HepG2 (cell line): ENCODE results near the gene S100A4. TPM values are rescaled to one million over a fixed set of nuclear protein-coding genes. Genes with fewer than 3 reads are reported as not detected.

ENCODE experiments used
- AGO2 ChIP-seq: fragments of 200-400 bp; formaldehyde crosslinking; optimal IDR thresholded peaks from 2 replicates; pipeline ENCODE3; 2017; ENCODE audit warnings: mild to moderate bottlenecking, low read depth, low read length, moderate library complexity
- DNMT3B ChIP-seq: conservative IDR thresholded peaks from 2 replicates; pipeline ENCODE4 v1.6.1; 2016; ENCODE audit warnings: missing biosample characterization, control low read depth
- E2F1 ChIP-seq: sonication (generic); formaldehyde crosslinking; IDR thresholded peaks from 2 replicates; pipeline ENCODE4 v1.5.0; 2020; ENCODE audit warnings: missing genetic modification reagents
- GPBP1L1 ChIP-seq: sonication (generic); formaldehyde crosslinking; IDR thresholded peaks from 2 replicates; pipeline ENCODE4 v1.5.0; 2020; ENCODE audit warnings: mild to moderate bottlenecking, missing genetic modification reagents
- HINFP ChIP-seq: sonication (generic); formaldehyde crosslinking; IDR thresholded peaks from 2 replicates; pipeline ENCODE4 v1.4.0; 2020; ENCODE audit warnings: low read depth, mild to moderate bottlenecking, missing genetic modification reagents
- HNRNPUL1 ChIP-seq: fragments of 200-400 bp; formaldehyde crosslinking; IDR thresholded peaks from 2 replicates; pipeline ENCODE4 v1.6.1; 2017; ENCODE audit warnings: low read depth, mild to moderate bottlenecking, low read length, moderate library complexity
- PAF1 ChIP-seq: IDR thresholded peaks from 2 replicates; pipeline ENCODE4 v1.6.1; 2016; ENCODE audit warnings: missing genetic modification reagents, missing compliant biosample characterization
- RFX1 ChIP-seq: fragments of 450-650 bp; IDR thresholded peaks from 2 replicates; pipeline ENCODE4 v1.6.1; 2017
- RFX5 ChIP-seq: IDR thresholded peaks from 2 replicates; pipeline ENCODE4 v1.6.1; 2011; ENCODE audit warnings: low read depth, low read length, improper control_type of control experiment
- SNAPC5 ChIP-seq: sonication (generic); formaldehyde crosslinking; IDR thresholded peaks from 2 replicates; pipeline ENCODE4 v1.8.1; 2023; ENCODE audit warnings: mild to moderate bottlenecking, missing genetic modification reagents, borderline replicate concordance
- TARDBP ChIP-seq: sonication (generic); formaldehyde crosslinking; IDR thresholded peaks from 2 replicates; pipeline ENCODE4 v1.8.0; 2022; ENCODE audit warnings: mild to moderate bottlenecking, missing genetic modification reagents
- ZHX2 ChIP-seq, 2 experiments: sonication (generic) in 1 of 2; formaldehyde crosslinking in 1 of 2; IDR thresholded peaks; 2 replicates each; pipeline versions ENCODE4 v1.6.1 to v1.9.0; 2014 to 2022; ENCODE audit warnings: antibody characterized with exemption in 1 of 2, borderline replicate concordance in 1 of 2, inconsistent platforms in 1 of 2, low read depth in 1 of 2, missing genetic modification reagents in 1 of 2
- ZMAT5 ChIP-seq: sonication (generic); formaldehyde crosslinking; IDR thresholded peaks from 2 replicates; pipeline ENCODE4 v1.5.0; 2020; ENCODE audit warnings: mild to moderate bottlenecking, low read depth, missing genetic modification reagents, borderline replicate concordance
- ZNF891 ChIP-seq: sonication (generic); formaldehyde crosslinking; IDR thresholded peaks from 2 replicates; pipeline ENCODE4 v1.5.0; 2020; ENCODE audit warnings: mild to moderate bottlenecking, missing genetic modification reagents
- polyA plus RNA-seq, 8 experiments: library from polyadenylated mRNA; depleted of rRNA in 3 of 8; stranded (reverse) in 7 of 8; unstranded in 1 of 8; fragments of >200 nt; fragmentation: Illumina TruSeq in 4 of 8; extraction: Trizol in 4 of 8; gene quantifications; 2 replicates each; pipeline versions ENCODE4 v1.2.1 to v1.2.3, GENCODE V29; 2011 to 2016; ENCODE audit warnings: low read depth in 4 of 8, missing spikeins in 1 of 8, mixed read lengths in 1 of 8; ENCODE audit not compliant: insufficient read depth in 1 of 8
- total RNA-seq, 5 experiments: library from RNA; depleted of rRNA; stranded (reverse); fragments of >200 nt; fragmentation: Illumina TruSeq; extraction: Trizol; gene quantifications; 2 replicates each; pipeline ENCODE4 v1.2.3, GENCODE V29; 2016; ENCODE audit warnings: low read depth in 1 of 5

S100A4 gene
- total and polyA plus RNA-seq, 2 of the 13 experiments (the other 11 are each of a cell fraction or from before 2014, with no cell fraction given) = 12.9 to 20.2 TPM

- no peak for TF ChIP-seq E2F1 (CRISPR knock-in tag)
- TF ChIP-seq ZMAT5 (CRISPR knock-in tag) = no peak
- TF ChIP-seq SNAPC5 (CRISPR knock-in tag) = no peak
- TF ChIP-seq ZNF891 (CRISPR knock-in tag) = no peak
- no peak for TF ChIP-seq DNMT3B (CRISPR knock-in tag)
- TF ChIP-seq HINFP (CRISPR knock-in tag) = no peak; the same call in 1 of the 2 replicates
- TF ChIP-seq GPBP1L1 (CRISPR knock-in tag) = no peak
- TF ChIP-seq HNRNPUL1 = no peak
- TF ChIP-seq PAF1 (CRISPR knock-in tag) = no peak
- TF ChIP-seq TARDBP (CRISPR knock-in tag) = no peak
- TF ChIP-seq ZHX2 (IDR thresholded peaks at IDR 0.05; ENCODE audit: low read depth) = no peak
- TF ChIP-seq ZHX2 (CRISPR knock-in tag; IDR thresholded peaks at IDR 0.05; ENCODE audit: borderline replicate concordance) = no peak
- no peak for TF ChIP-seq RFX5
- TF ChIP-seq RFX1 = no peak
- TF ChIP-seq AGO2 = no peak
These were observed 12.6 kb downstream of the S100A4 start (continued) for GRCh38 chr1:153532769-153533599.
